Measurements from ENCODE around the gene CERCAM.
"Not testable (repeated sequence)": the region's sequence is repeated elsewhere in the genome, so short reads cannot be mapped to it uniquely, and the experiment has no call there.

The CERCAM gene

DNA sequence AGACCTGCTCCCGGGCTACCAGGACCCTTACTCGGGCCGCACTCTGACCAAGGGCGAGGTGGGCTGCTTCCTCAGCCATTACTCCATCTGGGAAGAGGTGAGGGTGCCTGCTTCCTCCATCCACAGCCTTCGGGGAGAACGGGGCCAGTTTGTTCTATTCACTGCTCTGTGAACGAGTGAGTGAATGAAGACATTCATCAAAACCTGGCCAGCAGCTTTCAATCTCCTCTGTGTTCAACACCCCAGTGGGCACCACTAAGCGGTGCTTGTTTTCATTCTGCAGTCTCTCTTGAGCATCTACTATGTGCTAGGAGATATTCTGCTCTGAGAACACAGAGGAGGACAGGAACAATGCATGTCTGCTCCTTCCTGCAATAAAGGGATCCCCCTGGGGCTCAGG, 10.6 kb downstream of the CERCAM start:
- H3K9ac ChIP-seq (ENCODE audit: insufficient read length) = no peak overlapping the region
- TF ChIP-seq EZH2 (IDR thresholded peaks at IDR 0.05) (no peak), POLR2AphosphoS5 (IDR thresholded peaks at IDR 0.05; ENCODE audit: borderline replicate concordance, low read depth, low read length) (no peak), FOXP2 (optimal IDR thresholded peaks at IDR 0.05; ENCODE audit: control extremely low read depth, extremely low read length, insufficient read depth) (no peak)

DNA sequence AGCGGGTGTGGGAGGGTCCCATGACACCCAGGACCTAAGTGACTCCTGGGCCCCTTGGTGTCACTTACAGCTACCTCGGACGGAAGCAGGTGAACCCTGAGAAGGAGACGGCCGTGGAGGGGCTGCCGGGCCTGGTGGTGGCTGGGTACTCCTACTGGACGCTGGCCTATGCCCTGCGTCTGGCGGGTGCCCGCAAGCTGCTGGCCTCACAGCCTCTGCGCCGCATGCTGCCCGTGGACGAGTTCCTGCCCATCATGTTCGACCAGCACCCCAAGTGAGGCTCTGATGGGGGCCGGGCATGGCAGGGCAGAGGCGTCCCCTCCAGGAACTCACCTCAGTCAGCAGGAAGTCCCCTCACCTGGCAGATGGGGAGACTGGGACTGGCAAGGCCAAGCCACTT, 13.7 kb downstream of the CERCAM start:
- no peak for DNase-seq (ENCODE audit: low read depth, low spot score)
- no peak overlapping the region for H3K9ac ChIP-seq (ENCODE audit: insufficient read length)
- TF ChIP-seq FOXP2 (optimal IDR thresholded peaks at IDR 0.05; ENCODE audit: control extremely low read depth, extremely low read length, insufficient read depth) = no peak
- no peak for TF ChIP-seq EZH2 (IDR thresholded peaks at IDR 0.05)
- no peak for TF ChIP-seq POLR2AphosphoS5 (IDR thresholded peaks at IDR 0.05; ENCODE audit: borderline replicate concordance, low read depth, low read length)
- no peaks in the 10 kb centered on the region for H3K36me3 ChIP-seq (ENCODE audit: insufficient read depth, low read length)
- no peak overlapping the region for H3K4me3 ChIP-seq
- no peak overlapping the region for H3K27ac ChIP-seq
- no peaks in the 10 kb centered on the region for H3K9me3 ChIP-seq (ENCODE audit: low read depth, low read length)

More for the DNA sequence above, 10.6 kb downstream of the CERCAM start:
- DNase-seq (ENCODE audit: low read depth, low spot score) = no peak
- H3K9me3 ChIP-seq (ENCODE audit: low read depth, low read length) = no peaks in the 10 kb centered on the region
- no peak overlapping the region for H3K4me3 ChIP-seq
- no peaks in the 10 kb centered on the region for H3K36me3 ChIP-seq (ENCODE audit: insufficient read depth, low read length)
- H3K27ac ChIP-seq = no peak overlapping the region

DNA sequence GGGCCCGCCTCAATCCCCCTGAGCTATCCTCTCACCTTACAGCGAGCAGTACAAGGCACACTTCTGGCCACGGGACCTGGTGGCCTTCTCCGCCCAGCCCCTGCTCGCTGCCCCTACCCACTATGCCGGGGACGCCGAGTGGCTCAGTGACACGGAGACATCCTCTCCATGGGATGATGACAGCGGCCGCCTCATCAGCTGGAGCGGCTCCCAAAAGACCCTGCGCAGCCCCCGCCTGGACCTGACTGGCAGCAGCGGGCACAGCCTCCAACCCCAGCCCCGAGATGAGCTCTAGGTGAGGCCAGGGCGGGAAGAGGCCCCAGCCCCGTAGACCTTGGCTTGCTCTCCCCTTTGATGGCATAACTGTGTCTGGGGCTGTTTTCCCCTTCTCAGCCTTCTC, 15.0 kb downstream of the CERCAM start:
- no peak for DNase-seq (ENCODE audit: low read depth, low spot score)
- TF ChIP-seq FOXP2 (optimal IDR thresholded peaks at IDR 0.05; ENCODE audit: control extremely low read depth, extremely low read length, insufficient read depth) (no peak), POLR2AphosphoS5 (IDR thresholded peaks at IDR 0.05; ENCODE audit: borderline replicate concordance, low read depth, low read length) (no peak)
- Histone ChIP-seq H3K27ac (no peak overlapping the region), H3K9me3 (ENCODE audit: low read depth, low read length) (no peaks in the 10 kb centered on the region), H3K36me3 (ENCODE audit: insufficient read depth, low read length) (no peaks in the 10 kb centered on the region), H3K9ac (ENCODE audit: insufficient read length) (no peak overlapping the region), H3K4me3 (no peak overlapping the region)

DNA sequence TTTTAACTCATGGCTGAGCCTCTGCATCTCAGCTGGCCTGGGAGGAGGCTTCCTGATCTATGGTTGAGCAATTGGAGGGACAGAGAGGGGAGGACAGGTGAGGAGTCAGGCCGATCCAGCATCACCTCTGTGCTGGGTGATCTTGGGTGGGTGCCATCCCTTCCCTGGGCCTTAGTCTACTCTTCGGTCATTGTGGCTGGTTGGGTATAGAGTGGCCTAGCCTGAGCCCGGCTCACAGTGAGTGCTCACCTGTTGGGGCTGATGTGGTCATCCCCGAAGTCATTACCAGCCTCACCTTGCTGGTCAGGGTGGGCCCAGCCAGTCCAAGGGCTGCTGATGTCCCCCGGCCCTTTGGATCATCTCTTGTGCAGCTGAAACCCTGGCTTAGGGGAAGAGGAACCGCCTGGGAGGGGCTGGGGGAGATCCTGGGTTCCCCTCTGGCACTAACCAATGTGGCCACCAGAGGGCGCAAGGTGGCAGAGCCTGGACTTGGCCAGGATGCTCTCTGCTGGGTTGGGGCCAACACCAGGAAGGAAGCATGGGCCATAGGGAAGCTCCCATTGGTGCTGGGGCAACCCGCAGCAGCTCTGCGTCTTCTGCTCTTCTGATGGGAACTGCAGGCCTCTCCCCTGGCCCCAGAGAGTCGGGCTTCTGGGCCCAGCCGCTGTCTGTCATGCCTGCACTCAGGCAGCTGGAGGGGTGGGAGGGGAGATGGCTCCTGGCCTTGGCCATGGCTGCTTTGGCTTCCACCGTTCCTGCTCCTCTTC, 17.9 kb downstream of the CERCAM start:
- TF ChIP-seq FOXP2 (optimal IDR thresholded peaks at IDR 0.05; ENCODE audit: control extremely low read depth, extremely low read length, insufficient read depth) (no peak), EZH2 (IDR thresholded peaks at IDR 0.05) (no peak), POLR2AphosphoS5 (IDR thresholded peaks at IDR 0.05; ENCODE audit: borderline replicate concordance, low read depth, low read length) (no peak)
- Histone ChIP-seq H3K36me3 (ENCODE audit: insufficient read depth, low read length) (no peaks in the 10 kb centered on the region), H3K27ac (no peak overlapping the region), H3K4me3 (no peak overlapping the region), H3K9ac (ENCODE audit: insufficient read length) (no peak overlapping the region), H3K9me3 (ENCODE audit: low read depth, low read length) (no peaks in the 10 kb centered on the region)
- DNase-seq (ENCODE audit: low read depth, low spot score) = peak; percentile 26

DNA sequence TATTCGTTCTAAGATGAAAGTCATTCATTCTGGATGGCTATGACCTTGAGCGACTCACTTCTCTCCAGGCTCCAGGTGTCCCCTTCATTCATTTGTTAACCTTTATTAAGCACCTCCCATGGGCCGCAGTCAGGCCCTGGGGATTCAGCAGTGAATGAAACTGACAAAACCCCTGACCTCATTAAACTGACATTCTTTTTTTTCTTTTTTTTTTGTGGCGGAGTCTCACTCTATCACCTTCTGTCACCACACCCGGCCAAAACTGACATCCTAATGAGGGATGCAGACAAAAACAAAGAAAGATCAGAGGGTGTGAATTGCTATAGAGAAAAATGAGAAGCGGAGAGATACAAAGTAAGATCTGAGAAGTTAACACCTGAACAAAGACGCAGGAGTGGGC, 18.6 kb downstream of the CERCAM start:
- Histone ChIP-seq H3K36me3 (ENCODE audit: insufficient read depth, low read length) (no peaks in the 10 kb centered on the region), H3K27ac (no peak overlapping the region), H3K9me3 (ENCODE audit: low read depth, low read length) (no peaks in the 10 kb centered on the region), H3K9ac (ENCODE audit: insufficient read length) (no peak overlapping the region), H3K4me3 (no peak overlapping the region)
- DNase-seq (ENCODE audit: low read depth, low spot score) = no peak
- TF ChIP-seq FOXP2 (optimal IDR thresholded peaks at IDR 0.05; ENCODE audit: control extremely low read depth, extremely low read length, insufficient read depth) (no peak), EZH2 (IDR thresholded peaks at IDR 0.05) (no peak)

DNA sequence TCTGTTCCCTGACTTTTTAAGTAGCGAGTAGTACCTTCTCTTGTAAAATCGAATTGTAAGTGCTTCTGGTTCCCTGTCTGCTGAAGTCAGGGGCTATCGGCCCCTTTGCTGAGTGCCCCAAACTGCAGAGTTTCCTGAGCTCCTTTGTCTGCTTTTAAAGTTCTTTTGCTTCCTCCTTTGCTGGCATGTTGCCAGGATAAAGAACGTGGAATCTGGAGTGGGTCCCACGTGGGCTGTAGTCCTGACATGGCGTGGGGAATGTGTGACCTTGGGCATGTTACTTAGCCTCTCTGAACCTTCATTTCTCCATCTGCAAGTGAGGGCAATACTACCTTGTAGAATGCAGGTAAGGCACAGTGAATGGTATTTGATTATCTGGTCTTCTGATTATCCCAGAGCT, 21.5 kb downstream of the CERCAM start:
- no peak for TF ChIP-seq FOXP2 (optimal IDR thresholded peaks at IDR 0.05; ENCODE audit: control extremely low read depth, extremely low read length, insufficient read depth)
- no peak overlapping the region for H3K27ac ChIP-seq
- DNase-seq (ENCODE audit: low read depth, low spot score) = no peak

DNA sequence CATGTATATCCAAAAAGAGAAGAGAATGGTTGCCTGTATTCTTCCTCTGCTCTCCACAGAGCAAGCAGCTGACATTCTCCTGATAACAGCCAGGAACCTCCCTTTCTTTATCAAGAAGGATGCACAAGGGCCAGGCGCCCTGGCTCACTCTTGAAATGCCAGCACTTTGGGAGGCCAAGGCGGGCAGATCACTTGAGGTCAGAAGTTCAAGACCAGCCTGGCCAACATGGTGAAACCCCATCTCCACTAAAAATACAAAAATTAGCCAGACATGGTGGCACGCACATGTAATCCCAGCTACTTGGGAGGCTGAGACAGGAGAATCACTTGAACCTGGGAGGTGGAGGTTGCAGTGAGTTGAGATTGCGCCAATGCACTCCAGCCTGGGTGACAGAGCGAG, 25.8 kb downstream of the CERCAM start:
- H3K4me3 ChIP-seq; DNase-seq (ENCODE audit: low read depth, low spot score); H3K9me3 ChIP-seq (ENCODE audit: low read depth, low read length); H3K9ac ChIP-seq (ENCODE audit: insufficient read length); H3K27ac ChIP-seq; H3K36me3 ChIP-seq (ENCODE audit: insufficient read depth, low read length): not testable (repeated sequence)

More for the DNA sequence above, 21.5 kb downstream of the CERCAM start:
- no peak overlapping the region for H3K9ac ChIP-seq (ENCODE audit: insufficient read length)
- H3K4me3 ChIP-seq = no peak overlapping the region
- no peaks in the 10 kb centered on the region for H3K9me3 ChIP-seq (ENCODE audit: low read depth, low read length)
- H3K36me3 ChIP-seq (ENCODE audit: insufficient read depth, low read length) = no peaks in the 10 kb centered on the region

DNA sequence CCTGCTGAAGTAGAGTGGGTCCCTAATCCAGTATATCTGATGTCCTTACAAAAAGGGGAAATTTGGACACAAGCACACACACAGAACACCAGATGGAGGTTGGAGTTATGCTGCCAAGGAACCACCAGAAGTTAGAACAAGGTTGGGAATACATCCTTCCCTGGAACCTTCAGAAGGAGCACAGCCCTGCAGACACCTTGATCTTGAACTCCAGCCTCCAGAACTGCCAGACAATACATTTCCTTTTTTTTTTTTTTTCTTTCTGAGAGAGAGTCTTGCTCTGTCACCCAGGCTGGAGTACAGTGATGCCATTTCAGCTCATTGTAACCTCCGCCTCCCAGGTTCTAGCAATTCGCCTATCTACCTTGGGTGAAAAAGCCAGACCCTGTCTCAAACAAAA, 28.1 kb downstream of the CERCAM start:
- no peak overlapping the region for H3K27ac ChIP-seq
- H3K9me3 ChIP-seq (ENCODE audit: low read depth, low read length) = no peaks in the 10 kb centered on the region
- no peak overlapping the region for H3K9ac ChIP-seq (ENCODE audit: insufficient read length)
- H3K4me3 ChIP-seq = no peak overlapping the region
- no peak for DNase-seq (ENCODE audit: low read depth, low spot score)
- no peak for TF ChIP-seq POLR2AphosphoS5 (IDR thresholded peaks at IDR 0.05; ENCODE audit: borderline replicate concordance, low read depth, low read length)
- no peaks in the 10 kb centered on the region for H3K36me3 ChIP-seq (ENCODE audit: insufficient read depth, low read length)

DNA sequence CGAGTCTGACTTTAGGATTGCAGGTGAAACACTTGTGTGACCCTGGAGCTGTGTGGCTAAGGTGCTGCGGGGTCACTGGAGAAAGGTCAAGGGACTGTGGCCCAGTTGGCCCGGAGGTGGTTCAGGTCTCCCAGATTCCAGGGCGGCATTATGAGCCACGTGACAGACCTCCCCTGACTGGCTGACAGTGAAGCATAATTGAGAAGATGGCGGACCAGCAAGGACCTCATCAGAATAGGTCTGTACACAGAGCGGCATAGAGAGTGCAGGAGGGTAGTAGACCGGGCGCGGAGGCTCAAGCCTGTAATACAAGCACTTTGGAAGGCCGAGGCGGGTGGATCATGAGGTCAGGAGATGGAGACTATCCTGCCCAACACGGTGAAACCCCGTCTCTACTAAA, 34.3 kb downstream of the CERCAM start:
- no peak overlapping the region for H3K9ac ChIP-seq (ENCODE audit: insufficient read length)
- TF ChIP-seq POLR2AphosphoS5 (IDR thresholded peaks at IDR 0.05; ENCODE audit: borderline replicate concordance, low read depth, low read length) (no peak), EZH2 (IDR thresholded peaks at IDR 0.05) (no peak), FOXP2 (optimal IDR thresholded peaks at IDR 0.05; ENCODE audit: control extremely low read depth, extremely low read length, insufficient read depth) (no peak)

More for the DNA sequence above, 34.3 kb downstream of the CERCAM start:
- no peak for DNase-seq (ENCODE audit: low read depth, low spot score)
- Histone ChIP-seq H3K36me3 (ENCODE audit: insufficient read depth, low read length) (peaks cover under 1% of the 10 kb centered on the region; the same call in 1 of the 2 replicates), H3K27ac (no peak overlapping the region), H3K4me3 (no peak overlapping the region), H3K9me3 (ENCODE audit: low read depth, low read length) (no peaks in the 10 kb centered on the region)

All from SK-N-MC (cell line).